Measurements from ENCODE around the gene OGDHL. TPM values are rescaled to one million over a fixed set of nuclear protein-coding genes. Genes with fewer than 3 reads are reported as not detected.

Gene OGDHL
- total and polyA plus RNA-seq, 12 donors = 1.4 to 31.9 (median 4.8) TPM

GRCh38 chr10:49686651-49687050, 75.5 kb downstream of the OGDHL start:
- Histone ChIP-seq H3K27me3 (peaks cover 4% of the 10 kb centered on the region), H3K4me1 (replicated peaks in 1 of 2) (no peaks in the 10 kb centered on the region), H3K27ac (no peak overlapping the region), H3K9me3 (replicated peaks in 1 of 3) (no peaks in the 10 kb centered on the region), H3K36me3 (replicated peaks in 1 of 2) (no peaks in the 10 kb centered on the region), H3K4me3 (no peak overlapping the region)
- no peak for TF ChIP-seq CTCF (IDR thresholded peaks at IDR 0.05)
- no peak for TF ChIP-seq POLR2A (IDR thresholded peaks at IDR 0.05)
- WGBS, 4 donors = 67 to 81% (median 73%) methylated on average over 4 of the region's 4 CpGs
- no peak for DNase-seq
- intact Hi-C loops (cut with DNase I) = no loop called here

Other genes with a start within 250 kb of the OGDHL start
- gene ERCC6, start 223.2 kb downstream of the OGDHL start, total RNA-seq = 10 to 100 TPM in 8 of 9 donors, 1 to 10 TPM in 1; 7.8 to 27.9 (median 18.5) TPM
- 1 to 10 TPM; 3.7 to 8.1 (median 7.2) TPM for gene ERCC6, start 223.2 kb downstream of the OGDHL start, polyA plus RNA-seq
- under 1 TPM in 2 of 9 donors, not detected in 7; 0.14 to 0.41 TPM for gene SLC18A3, start 152.0 kb downstream of the OGDHL start, total RNA-seq
- gene SLC18A3, start 152.0 kb downstream of the OGDHL start, polyA plus RNA-seq = under 1 TPM in 2 of 3 donors, not detected in 1; 0.03 to 0.16 TPM
- gene CHAT, start 148.3 kb downstream of the OGDHL start, total RNA-seq = not detected
- gene CHAT, start 148.3 kb downstream of the OGDHL start, polyA plus RNA-seq = not detected
- gene C10orf53, start 82.7 kb downstream of the OGDHL start, total RNA-seq = not detected
- not detected for gene C10orf53, start 82.7 kb downstream of the OGDHL start, polyA plus RNA-seq
- gene PARG, start 179.7 kb upstream of the OGDHL start, total RNA-seq = 10 to 100 TPM; 13.9 to 56.8 (median 23.5) TPM
- gene PARG, start 179.7 kb upstream of the OGDHL start, polyA plus RNA-seq = 10 to 100 TPM in 1 of 3 donors, 1 to 10 TPM in 2; 3.1 to 18.9 (median 4.9) TPM
- gene TIMM23B, start 179.7 kb upstream of the OGDHL start, total RNA-seq = 10 to 100 TPM in 7 of 9 donors, 1 to 10 TPM in 2; 3.3 to 31.6 (median 17.7) TPM
- 10 to 100 TPM in 2 of 3 donors, 1 to 10 TPM in 1; 7.5 to 17.8 (median 12.5) TPM for gene TIMM23B, start 179.7 kb upstream of the OGDHL start, polyA plus RNA-seq
- 10 to 100 TPM in 4 of 9 donors, 1 to 10 TPM in 5; 2.6 to 20.2 (median 7.9) TPM for gene AGAP6, start 226.1 kb upstream of the OGDHL start, total RNA-seq
- 10 to 100 TPM in 2 of 3 donors, 1 to 10 TPM in 1; 8.4 to 52.0 (median 42.2) TPM for gene AGAP6, start 226.1 kb upstream of the OGDHL start, polyA plus RNA-seq